HG02943 (cell line): ENCODE results near the gene CD44.

Experiments
- ATAC-seq: cut with Tn5 transposase; IDR thresholded peaks from one replicate; pipeline ENCODE4 v1.9.1; 2021; ENCODE audit warnings: mild to moderate bottlenecking, low read depth, moderate library complexity; ENCODE audit not compliant: unreplicated experiment

CD44 gene

GRCh38 chr11:35111161-35112055, 27.6 kb upstream of the CD44 start:
- ATAC-seq, result no peak

- no peak for ATAC-seq
Observed at GRCh38 chr11:35112056-35112845, 26.7 kb upstream of the CD44 start.

GRCh38 chr11:35112846-35113105, 26.2 kb upstream of the CD44 start:
- ATAC-seq, result no peak

DNA sequence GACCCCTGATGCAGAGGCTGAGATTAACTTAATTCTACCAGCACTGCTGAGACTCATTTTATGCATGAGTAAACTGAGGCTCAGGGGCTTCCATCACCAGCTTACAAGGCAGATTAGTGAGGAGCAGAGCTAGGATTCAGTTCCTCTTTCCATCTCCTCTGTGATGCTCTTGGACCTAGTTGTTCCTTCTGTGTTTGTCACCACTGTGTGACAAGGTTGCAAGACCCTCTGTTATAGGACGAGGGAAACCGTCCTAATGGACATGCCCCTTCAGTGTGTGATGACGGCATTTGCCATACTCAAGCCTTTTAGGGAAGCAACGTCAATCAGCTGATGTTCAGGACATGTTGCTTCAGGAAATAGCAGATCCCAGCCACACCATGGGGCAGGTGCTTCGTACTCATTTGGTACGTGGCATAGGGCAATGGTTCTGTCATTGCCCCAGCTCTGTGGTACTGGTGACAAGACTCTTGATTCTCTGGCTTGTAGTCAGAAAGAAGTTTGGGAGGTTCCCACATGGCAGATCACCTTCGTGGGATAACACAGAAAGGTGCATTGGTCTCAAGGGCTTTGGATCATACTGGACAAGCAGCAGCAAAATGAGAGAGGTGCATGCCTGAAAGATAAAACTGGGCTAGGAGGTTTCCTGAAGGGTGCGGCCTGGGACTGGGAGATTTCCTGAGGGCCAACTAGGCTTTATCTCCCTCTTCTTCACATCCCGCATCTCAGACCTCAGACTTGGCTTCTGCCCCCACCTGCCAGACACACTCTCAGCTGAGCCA, 23.9 kb upstream of the CD44 start:
- no peak for ATAC-seq

- ATAC-seq, result no peak
Observed at GRCh38 chr11:35115688-35116030, 23.3 kb upstream of the CD44 start.

DNA sequence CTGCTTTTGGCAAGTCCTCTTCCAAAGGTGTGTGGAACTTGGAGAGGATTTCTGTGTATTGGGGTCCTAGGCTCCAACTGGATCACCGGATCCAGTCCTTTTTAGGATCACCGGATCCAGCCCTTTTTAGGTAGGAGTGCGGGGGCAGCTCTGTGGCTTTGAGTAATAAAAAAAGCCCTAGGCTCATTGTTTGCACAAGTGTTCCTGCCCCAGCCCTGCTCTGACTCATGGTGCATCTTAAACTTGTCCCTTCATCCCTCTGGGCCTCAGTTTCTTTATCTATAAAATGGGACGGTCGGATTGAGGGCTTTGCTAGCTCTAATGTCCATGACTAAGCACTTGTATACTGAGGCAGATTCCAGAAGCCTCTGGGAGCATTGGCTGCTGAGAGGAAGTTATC, 22.7 kb upstream of the CD44 start:
- ATAC-seq, result no peak

- ATAC-seq, result no peak
Observed at GRCh38 chr11:35116762-35117640, 22.0 kb upstream of the CD44 start.

- peak; percentile 62 for ATAC-seq
Observed at GRCh38 chr11:35118906-35119305, 20.1 kb upstream of the CD44 start.

GRCh38 chr11:35121326-35121865, 17.6 kb upstream of the CD44 start:
- ATAC-seq, result no peak

GRCh38 chr11:35122308-35122707, 16.7 kb upstream of the CD44 start:
- no peak for ATAC-seq

DNA sequence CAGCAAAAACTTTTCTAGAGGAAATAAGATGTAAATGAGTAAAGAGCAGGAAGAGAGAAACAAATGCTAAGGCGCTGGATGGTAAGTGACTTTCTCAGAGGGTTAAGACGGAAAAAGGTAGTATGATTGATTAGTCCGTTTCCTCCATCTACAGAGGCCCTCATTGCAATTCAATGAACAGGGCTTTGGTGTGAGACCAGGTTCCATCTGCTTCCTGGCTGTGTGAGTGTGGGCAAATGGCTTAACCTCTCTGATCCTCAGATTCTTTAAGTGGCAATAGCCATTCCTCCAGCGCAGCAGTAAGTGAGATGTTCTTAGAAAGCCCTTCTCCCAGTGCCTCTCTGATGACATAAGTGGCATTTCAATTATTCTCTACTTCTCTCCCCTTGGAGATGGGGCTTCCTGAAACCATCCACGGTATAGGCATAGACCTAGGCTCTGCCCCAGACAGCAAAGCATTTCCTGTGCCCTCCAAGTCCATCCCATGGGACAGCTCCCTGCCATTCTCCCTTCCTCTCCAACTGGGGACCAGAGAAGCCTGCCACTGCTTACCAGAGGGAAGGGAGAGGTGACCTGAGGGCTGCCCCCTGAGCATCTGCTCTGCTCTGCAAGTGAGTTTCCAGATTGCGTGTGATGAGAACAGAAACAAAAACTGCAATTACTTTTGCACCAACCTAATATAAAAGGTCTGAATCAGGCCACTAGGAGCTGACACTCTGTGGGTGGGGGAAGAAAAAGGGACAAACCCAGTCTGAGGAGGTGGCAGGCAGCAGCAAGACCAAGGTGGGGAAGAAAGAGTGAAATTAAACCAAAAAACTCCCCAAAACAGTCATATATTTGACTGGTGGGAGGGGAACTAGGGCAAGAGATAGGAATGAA, 12.7 kb upstream of the CD44 start:
- peak; percentile 48 for ATAC-seq

DNA sequence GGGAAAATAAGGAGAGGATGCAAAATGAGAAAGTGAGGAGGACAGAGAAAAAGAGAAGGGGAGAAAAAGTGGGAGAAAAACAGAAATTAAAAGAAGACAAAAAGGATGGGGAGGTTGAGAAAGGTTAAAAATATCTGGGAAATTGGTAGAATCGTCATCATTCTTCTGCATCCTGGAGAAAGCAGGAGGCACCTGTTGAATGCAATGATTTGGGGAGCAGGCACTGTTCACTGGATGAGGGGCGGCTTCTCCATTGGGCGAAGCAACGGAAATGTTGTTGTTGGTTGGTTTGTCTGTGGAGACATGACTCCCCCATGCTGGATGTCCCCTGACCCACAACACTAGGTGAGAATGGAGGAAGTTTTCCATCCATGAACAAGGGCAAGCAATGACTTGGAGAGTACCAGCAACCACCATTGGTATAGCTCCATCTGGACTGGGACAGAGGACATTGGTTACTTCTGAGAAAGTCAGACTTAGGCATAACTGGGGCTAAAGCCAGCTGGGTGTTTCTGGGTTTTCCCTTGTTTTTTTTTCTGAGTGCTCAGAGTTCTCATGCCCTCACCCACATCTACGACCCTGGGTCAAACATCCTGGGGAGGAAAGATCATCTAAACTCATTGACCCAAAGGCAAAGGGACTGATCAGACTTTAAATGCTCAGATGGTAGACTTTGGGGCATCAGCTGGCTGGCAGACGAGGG, 11.9 kb upstream of the CD44 start:
- no peak for ATAC-seq

- no peak for ATAC-seq
Observed at GRCh38 chr11:35127619-35128018, 11.4 kb upstream of the CD44 start.

GRCh38 chr11:35131094-35131493, 7.9 kb upstream of the CD44 start:
- no peak for ATAC-seq

DNA sequence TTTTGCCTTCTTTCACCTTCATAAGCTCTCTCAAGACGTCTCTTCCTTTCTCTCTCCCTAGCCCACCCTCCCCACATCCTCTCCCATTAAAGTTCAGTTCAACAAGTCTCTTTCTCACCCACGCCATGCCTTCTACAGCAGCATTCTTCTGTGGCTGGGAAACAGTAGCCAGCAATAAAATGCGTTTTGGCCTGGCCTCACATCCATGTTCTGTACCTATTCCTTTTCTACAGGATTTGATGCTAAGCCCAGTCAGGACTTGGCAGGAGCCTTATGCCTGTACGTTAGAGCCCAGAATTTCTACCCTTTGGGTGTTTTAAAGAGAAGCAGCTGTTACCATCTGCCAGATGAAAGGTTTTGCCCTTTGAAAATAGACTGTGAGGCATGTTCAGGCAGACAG, 7.1 kb upstream of the CD44 start:
- no peak for ATAC-seq

- no peak for ATAC-seq
Observed at GRCh38 chr11:35133656-35134055, 5.3 kb upstream of the CD44 start.

DNA sequence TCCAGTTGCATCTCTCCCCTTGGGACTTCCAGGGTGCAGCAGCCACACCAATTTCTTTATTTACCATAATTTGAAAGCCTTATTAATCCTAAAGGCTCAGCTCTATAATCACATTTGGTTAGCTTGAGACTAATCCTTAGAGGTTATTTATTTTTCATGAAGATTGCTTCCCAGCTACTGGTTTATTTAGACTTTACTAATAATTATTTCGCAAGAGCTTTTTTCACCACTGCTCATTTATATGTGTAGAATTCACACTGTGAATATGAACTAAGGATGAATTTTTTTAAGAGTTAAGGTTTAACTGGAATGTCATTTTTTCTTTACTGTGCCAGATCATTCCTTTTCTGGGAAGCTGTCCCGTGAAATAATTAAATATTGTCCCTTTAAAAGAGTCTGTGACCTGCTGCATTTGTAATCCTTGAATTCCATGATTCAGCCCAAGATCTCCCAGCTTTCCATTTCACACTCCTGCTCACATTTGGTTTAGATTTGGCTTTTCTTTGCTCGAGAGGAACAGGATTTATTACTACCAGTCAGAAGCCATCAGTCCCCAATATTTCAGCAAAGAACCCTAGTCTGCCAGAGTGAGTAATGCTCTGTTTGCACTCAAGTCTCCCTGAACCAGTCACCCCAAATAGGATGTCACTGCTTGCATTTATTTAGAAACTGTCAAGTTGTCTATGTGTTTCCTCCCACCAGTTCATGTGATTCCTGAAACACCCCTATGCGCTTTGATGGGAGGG, 4.4 kb upstream of the CD44 start:
- ATAC-seq, result no peak

- ATAC-seq, result no peak
Observed at GRCh38 chr11:35135222-35135621, 3.7 kb upstream of the CD44 start.
